Heart left ventricle (tissue), 16 donors: Measurements from ENCODE around the gene ZIM2. TPM values are rescaled to one million over a fixed set of nuclear protein-coding genes. Genes with fewer than 3 reads are reported as not detected.
"Not testable (repeated sequence)": the region's sequence is repeated elsewhere in the genome, so short reads cannot be mapped to it uniquely, and the experiment has no call there.

ENCODE experiments used
- ATAC-seq, 4 donors: fragments of 200-7000 bp; cut with Tn5 transposase; one replicate each; pipeline ENCODE4 v1.9.1; 2020 to 2022; ENCODE audit warnings: moderate library complexity in 4 of 4, mild to moderate bottlenecking in 3 of 4, moderate number of reproducible peaks in 1 of 4
- DNase-seq, 5 donors: peaks; one replicate each; pipeline ENCODE4 v3.0.0-alpha.2; 2020
- H3K27ac ChIP-seq, 12 donors: fragments of 200-600 bp; sonication (generic) in 4 of 12; one replicate each; pipeline versions ENCODE4 v1.5.0 to v1.8.0; 2016 to 2022; ENCODE audit warnings: mild to moderate bottlenecking in 2 of 12
- H3K27me3 ChIP-seq, 9 donors: fragments of 200-600 bp; sonication (generic) in 2 of 9; one replicate each; pipeline versions ENCODE4 v1.5.1 to v1.8.0; 2016 to 2022; ENCODE audit warnings: mild to moderate bottlenecking in 3 of 9
- H3K36me3 ChIP-seq, 9 donors: fragments of 200-600 bp; sonication (generic) in 2 of 9; one replicate each; pipeline versions ENCODE4 v1.5.0 to v1.8.0; 2018 to 2022; ENCODE audit warnings: mild to moderate bottlenecking in 2 of 9
- H3K4me1 ChIP-seq, 12 donors: fragments of 200-600 bp; sonication (generic) in 4 of 12; one replicate each; pipeline versions ENCODE4 v1.5.0 to v1.8.0; 2016 to 2022; ENCODE audit warnings: mild to moderate bottlenecking in 3 of 12
- H3K4me3 ChIP-seq, 12 donors: fragments of 200-600 bp; sonication (generic) in 4 of 12; one replicate each; pipeline versions ENCODE4 v1.5.0 to v1.8.0; 2017 to 2022; ENCODE audit warnings: mild to moderate bottlenecking in 9 of 12, moderate library complexity in 4 of 12
- H3K9me3 ChIP-seq, 12 donors: fragments of 200-600 bp; sonication (generic) in 4 of 12; one replicate each; pipeline versions ENCODE4 v1.5.0 to v1.8.0; 2016 to 2022; ENCODE audit warnings: mild to moderate bottlenecking in 1 of 12
- POLR2A ChIP-seq, 2 donors: fragments of 450-650 bp; IDR thresholded peaks; one replicate each; pipeline ENCODE4 v1.6.1; 2017; ENCODE audit warnings: antibody characterized with exemption in 2 of 2, mild to moderate bottlenecking in 2 of 2, moderate library complexity in 2 of 2
- WGBS, 4 donors: extraction: QIAGEN DNeasy Blood & Tissue Kit in 2 of 4; methylation state at CpG; one replicate each; pipeline versions ENCODE4 v1.1.5 to v1.1.7; 2013 to 2018; 5-methylcytosine and 5-hydroxymethylcytosine counted together
- intact Hi-C, 10 donors: fragments of 100-400 bp; cut with DNase I; formaldehyde crosslinking; loops; one replicate each; pipeline versions ENCODE4 v1.11.1 to v1.14.2; 2022
- polyA plus RNA-seq, 2 donors: library from polyadenylated mRNA; stranded (reverse); fragments of 200-250 nt; gene quantifications; one replicate each; pipeline ENCODE4 v1.2.3, GENCODE V29; 2013
- total RNA-seq, 9 donors: library from RNA; depleted of rRNA in 2 of 9; stranded (reverse); fragments of >200 nt in 2 of 9; fragmentation: NEBNext Ultra II Directional in 3 of 9; extraction: Animal tissue kit (Norgen Biotek cat#: 25700) in 3 of 9; gene quantifications; one replicate each; pipeline versions ENCODE4 v1.1.0 to v1.2.4, GENCODE V29; 2016 to 2023
- TF ChIP-seq, protein P1 (sequence below), 12 donors: fragments of 200-600 bp; sonication (generic) in 4 of 12; IDR thresholded peaks; one replicate each; pipeline versions ENCODE4 v1.5.0 to v1.8.0; 2018 to 2022; ENCODE audit warnings: antibody characterized with exemption in 12 of 12, mild to moderate bottlenecking in 5 of 12
- donor health status: ischemic (EF 13 %, LVEDD 7.1; RV severe dilation, severe dysfunction).
- donor health status: healthy with polysubstance abuse.
- donor health status: DM: no; HTN: yes; CAD: no.
- donor health status: DM: no; HTN: no; CAD: no.
- donor health status: ischemic (EF 25% LVEDD 6.9; RV normal size, moderate dysfunction).
- donor health status: ischemic (EF 25% LVEDD 5.7; RV mildly dilated, moderate dysfunction).
- donor health status: healthy.
- donor health status: DM: yes; HTN: yes; CAD: no.
- donor health status: ischemic (EF 35%, LVEDD 5.7; RV mildly dilated, moderate dysfunction).
- donor health status: nonischemic (EF 11% LVEDD 7.7; RV severe dilation, severe dysfunction).
- donor health status: DM: yes; HTN: yes; CAD: no.
- donor health status: PGD.
- donor health status: ischemic (EF 29% LVEDD 5.4; RV normal size, mild dysfunction).
- donor health status: nonischemic (EF 23%, LVEDD 6.1; RV moderate dilation, normal function).

Gene ZIM2
- total and polyA plus RNA-seq, 11 donors = 0.16 to 0.26 (median 0.20) TPM; not detected in 7

DNA sequence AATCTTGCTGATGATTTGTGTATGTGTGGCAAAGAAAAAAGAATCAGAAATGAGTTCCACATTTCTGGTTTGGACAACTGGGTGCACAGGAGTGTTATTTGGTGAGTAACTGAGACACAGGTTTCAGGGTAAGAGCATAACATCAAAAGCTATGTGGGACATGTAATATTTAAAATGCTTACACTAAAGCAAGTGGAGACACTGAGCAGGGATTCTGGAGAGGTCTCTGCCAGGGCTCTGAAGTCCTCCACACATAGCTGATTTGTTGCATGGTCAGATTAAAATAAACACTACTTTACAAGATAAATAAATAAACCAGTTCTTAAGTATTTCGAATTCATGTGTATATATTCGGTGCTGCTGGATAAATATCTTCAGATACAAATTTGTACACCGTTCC is 16.3 kb upstream of the ZIM2 start:
- Histone ChIP-seq H3K27me3 (peaks cover 0 to 10% (median 0%) of the 10 kb centered on the region in 9 donors), H3K4me3 (no peak overlapping the region), H3K27ac (peak overlapping the region in 1 of 12 donors; percentile 45), H3K36me3 (no peaks in the 10 kb centered on the region), H3K9me3 (peaks cover 0 to 4% (median 0%) of the 10 kb centered on the region in 12 donors), H3K4me1 (no peaks in the 10 kb centered on the region)
- ATAC-seq (no peak), DNase-seq (no peak)
- 74 to 92% (median 90%) methylated on average over 3 of the region's 3 CpGs for whole genome bisulfite sequencing, 4 donors
- intact Hi-C loops = no loop called here
- TF ChIP-seq, protein P1, sequence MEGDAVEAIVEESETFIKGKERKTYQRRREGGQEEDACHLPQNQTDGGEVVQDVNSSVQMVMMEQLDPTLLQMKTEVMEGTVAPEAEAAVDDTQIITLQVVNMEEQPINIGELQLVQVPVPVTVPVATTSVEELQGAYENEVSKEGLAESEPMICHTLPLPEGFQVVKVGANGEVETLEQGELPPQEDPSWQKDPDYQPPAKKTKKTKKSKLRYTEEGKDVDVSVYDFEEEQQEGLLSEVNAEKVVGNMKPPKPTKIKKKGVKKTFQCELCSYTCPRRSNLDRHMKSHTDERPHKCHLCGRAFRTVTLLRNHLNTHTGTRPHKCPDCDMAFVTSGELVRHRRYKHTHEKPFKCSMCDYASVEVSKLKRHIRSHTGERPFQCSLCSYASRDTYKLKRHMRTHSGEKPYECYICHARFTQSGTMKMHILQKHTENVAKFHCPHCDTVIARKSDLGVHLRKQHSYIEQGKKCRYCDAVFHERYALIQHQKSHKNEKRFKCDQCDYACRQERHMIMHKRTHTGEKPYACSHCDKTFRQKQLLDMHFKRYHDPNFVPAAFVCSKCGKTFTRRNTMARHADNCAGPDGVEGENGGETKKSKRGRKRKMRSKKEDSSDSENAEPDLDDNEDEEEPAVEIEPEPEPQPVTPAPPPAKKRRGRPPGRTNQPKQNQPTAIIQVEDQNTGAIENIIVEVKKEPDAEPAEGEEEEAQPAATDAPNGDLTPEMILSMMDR (IDR thresholded peaks at IDR 0.05) = no peak
- TF ChIP-seq POLR2A (IDR thresholded peaks at IDR 0.05) = no peak

DNA sequence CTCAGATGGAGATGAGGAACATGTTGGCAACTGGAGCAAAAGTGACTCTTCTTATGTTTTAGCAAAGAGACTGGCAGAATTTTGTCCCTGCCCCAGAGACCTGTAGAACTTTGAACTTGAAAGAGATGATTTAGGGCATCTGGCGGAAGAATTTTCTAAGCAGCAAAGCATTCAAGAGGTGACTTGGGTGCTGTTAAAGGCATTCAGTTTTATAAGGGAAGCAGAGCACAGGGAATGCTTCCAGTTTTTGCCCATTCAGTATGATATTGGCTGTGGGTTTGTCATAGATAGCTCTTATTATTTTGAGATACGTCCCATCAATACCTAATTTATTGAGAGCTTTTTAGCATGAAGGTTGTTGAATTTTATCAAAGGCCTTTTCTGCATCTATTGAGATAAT is 11.8 kb upstream of the ZIM2 start:
- DNase-seq, H3K9me3 ChIP-seq, H3K4me1 ChIP-seq, H3K27ac ChIP-seq, H3K4me3 ChIP-seq, ATAC-seq, intact Hi-C loops, H3K36me3 ChIP-seq: not testable (repeated sequence)
- WGBS, 4 donors = 82 to 100% (median 95%) methylated on average over 2 of the region's 2 CpGs
- H3K27me3 ChIP-seq = peaks cover 0 to 11% (median 0%) of the 10 kb centered on the region in 9 donors

DNA sequence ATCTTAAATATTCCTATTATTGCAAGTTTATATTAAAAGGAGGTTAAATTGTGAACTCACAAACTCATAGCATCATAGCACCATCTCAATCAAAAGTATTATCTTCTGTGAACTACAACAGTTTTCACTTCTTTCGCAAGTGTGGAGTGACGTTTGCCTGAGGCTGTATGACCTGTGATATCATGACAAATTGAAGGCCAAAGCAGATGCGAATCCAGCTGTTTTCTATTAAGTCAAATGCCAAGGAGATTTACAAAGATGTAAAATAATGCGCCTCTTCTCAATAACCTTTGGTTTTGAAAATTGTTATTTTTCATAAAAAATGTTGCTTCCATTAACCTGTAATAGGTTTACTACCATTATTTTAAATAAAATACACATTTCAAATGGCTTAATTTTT is 7.6 kb upstream of the ZIM2 start:
- Histone ChIP-seq H3K36me3 (no peaks in the 10 kb centered on the region), H3K4me3 (no peak overlapping the region), H3K9me3 (peaks cover 0 to 8% (median 0%) of the 10 kb centered on the region in 12 donors), H3K4me1 (no peaks in the 10 kb centered on the region), H3K27me3 (peaks cover 0 to 3% (median 0%) of the 10 kb centered on the region in 9 donors), H3K27ac (no peak overlapping the region)
- whole genome bisulfite sequencing, 4 donors = 71 to 81% (median 74%) methylated on average over 4 of the region's 4 CpGs
- ATAC-seq (no peak), DNase-seq (no peak)
- no peak for TF ChIP-seq POLR2A (IDR thresholded peaks at IDR 0.05)
- TF ChIP-seq, protein P1 (IDR thresholded peaks at IDR 0.05) = no peak
- intact Hi-C loops = no loop called here

DNA sequence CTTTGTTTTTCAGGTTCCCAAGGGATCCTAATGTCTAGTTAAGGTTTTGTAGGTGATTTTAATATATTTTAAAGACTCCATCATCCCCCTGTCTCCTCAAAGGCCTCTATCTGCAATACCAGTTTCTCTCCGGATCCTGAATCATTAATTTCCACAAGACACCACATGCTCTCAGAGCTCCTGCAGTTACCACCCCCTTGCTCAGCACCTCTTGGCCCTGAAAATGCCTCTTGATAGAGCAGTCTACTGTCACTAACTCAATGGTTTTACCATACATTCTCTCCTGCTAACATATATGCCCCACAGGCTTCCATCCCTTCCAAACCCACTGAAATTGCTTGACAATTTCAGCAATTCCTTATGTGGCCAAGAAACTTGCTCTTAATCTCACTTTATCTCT is 1.9 kb upstream of the ZIM2 start:
- 91 to 98% (median 94%) methylated on average over 1 of the region's 1 CpG for whole genome bisulfite sequencing, 4 donors
- no peak for DNase-seq
- TF ChIP-seq POLR2A (IDR thresholded peaks at IDR 0.05) = no peak
- TF ChIP-seq, protein P1 (IDR thresholded peaks at IDR 0.05) = no peak

DNA sequence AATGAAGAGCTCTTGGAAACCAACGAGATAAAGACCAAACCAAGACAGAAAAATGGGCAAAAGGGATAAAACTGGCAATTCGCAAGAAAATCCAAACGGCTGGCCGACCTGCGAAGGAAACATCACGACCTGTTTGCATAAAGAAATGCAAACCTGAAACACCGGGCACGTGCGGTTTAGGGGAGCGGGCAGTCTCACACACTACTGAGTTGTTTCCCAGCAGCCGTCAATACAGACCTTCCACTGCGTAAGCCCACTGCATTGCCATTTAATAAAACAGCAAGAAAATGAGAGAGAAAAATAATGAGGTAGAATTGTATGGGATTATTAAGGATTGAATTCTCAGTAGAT is 642 bp upstream of the ZIM2 start:
- H3K4me1 ChIP-seq = peaks cover 0 to 14% (median 0%) of the 10 kb centered on the region in 12 donors
- peaks cover 0 to 16% (median 0%) of the 10 kb centered on the region in 12 donors for H3K9me3 ChIP-seq
- no peak for TF ChIP-seq POLR2A (IDR thresholded peaks at IDR 0.05)
- TF ChIP-seq, protein P1 (IDR thresholded peaks at IDR 0.05) = no peak
- peaks cover 0 to 4% (median 0%) of the 10 kb centered on the region in 9 donors for H3K27me3 ChIP-seq
- intact Hi-C loops = no loop called here
- 40 to 59% (median 50%) methylated on average over 12 of the region's 12 CpGs for WGBS, 4 donors
- peak overlapping the region in 3 of 12 donors; percentile 60 to 76 (median 66) for H3K4me3 ChIP-seq
- ATAC-seq = no peak
- H3K36me3 ChIP-seq = no peaks in the 10 kb centered on the region
- no peak for DNase-seq
- no peak overlapping the region for H3K27ac ChIP-seq

More for the DNA sequence above, 1.9 kb upstream of the ZIM2 start:
- no peaks in the 10 kb centered on the region for H3K36me3 ChIP-seq
- H3K27ac ChIP-seq = no peak overlapping the region
- peaks cover 0 to 9% (median 0%) of the 10 kb centered on the region in 12 donors for H3K4me1 ChIP-seq
- no peak overlapping the region for H3K4me3 ChIP-seq
- H3K27me3 ChIP-seq = peaks cover 0 to 4% (median 0%) of the 10 kb centered on the region in 9 donors
- no peak for ATAC-seq
- intact Hi-C loops = no loop called here
- H3K9me3 ChIP-seq = peaks cover 0 to 16% (median 0%) of the 10 kb centered on the region in 12 donors
